Measurements from ENCODE around the gene GAL3ST1.
"Not testable (repeated sequence)": the region's sequence is repeated elsewhere in the genome, so short reads cannot be mapped to it uniquely, and the experiment has no call there.

GAL3ST1 gene

DNA sequence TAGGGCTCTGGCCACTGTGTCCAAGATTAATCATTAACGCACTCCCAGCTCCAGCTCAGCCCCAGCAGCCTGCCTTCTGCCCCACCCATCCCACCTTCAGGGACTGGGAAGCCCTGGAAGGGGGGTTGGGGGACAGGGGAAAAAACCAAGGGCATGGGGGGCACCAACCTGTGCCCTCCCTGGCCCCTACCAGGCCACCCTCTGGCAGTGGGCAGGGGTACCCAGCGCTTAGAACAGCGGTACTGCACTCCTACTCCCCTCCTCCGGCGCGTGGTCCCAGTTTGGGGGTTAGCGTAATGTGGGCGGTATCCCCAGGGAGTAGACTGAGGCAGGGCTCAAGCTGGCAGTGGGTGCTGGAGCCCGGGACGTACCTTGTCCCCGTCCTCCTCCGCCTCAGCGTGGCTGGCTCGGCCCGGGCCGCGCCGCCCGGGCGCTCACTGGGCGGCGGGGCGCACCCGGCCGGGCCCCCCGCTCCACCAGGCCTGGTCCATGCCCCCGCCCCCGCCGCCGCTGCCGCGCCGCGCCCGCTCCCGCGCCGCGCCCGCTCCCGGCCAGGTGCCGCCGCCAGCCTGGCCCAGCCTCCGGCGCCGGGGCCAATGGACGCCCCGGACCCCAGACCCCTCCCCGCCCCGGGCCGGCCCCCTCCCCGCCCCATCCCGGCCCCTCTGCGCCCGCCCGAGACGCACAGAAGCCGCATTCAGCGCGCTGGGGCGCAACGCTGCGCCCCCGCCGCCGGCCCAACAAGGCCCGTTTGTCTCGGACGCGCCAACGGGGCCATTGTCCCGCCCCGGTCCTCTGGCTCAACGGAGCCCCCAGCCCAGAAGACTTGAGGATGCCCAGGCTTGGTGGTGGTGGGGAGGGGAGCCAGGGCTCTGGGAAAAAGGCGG is at the start of gene GAL3ST1:
Gene GAL3ST1, minus strand, starts transcription at position 571 of the 887 bp plus-strand sequence. CDS start 17,273 bp downstream, outside the sequence.
- DNase-seq (ENCODE audit: low spot score): peak; percentile 96

DNA sequence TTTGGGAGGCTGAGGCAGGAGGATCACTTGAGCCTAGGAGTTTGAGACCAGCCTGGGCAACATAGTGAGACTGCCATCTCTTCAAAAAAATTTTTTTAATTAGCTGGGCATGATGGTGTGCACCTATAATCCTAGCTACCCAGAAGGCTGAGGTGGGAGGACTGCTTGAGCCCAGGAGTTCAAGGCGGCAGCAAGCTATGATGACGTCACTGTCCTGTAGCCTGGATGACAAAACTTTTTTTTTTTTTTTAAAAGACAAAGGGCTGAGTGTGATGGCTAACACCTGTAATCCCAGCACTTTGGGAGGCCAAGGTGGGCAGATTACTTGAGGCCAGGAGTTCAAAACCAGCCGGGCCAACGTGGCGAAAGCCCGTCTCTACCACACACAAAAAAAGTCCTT is 45.4 kb upstream of the GAL3ST1 start:
- not testable (repeated sequence) for DNase-seq (ENCODE audit: low spot score)

- no peak for DNase-seq (ENCODE audit: low spot score)
Measured at GRCh38 chr22:30617819-30618218, 43.4 kb upstream of the GAL3ST1 start.

GRCh38 chr22:30615543-30615954 is 41.1 kb upstream of the GAL3ST1 start:
- DNase-seq (ENCODE audit: low spot score): no peak

- DNase-seq (ENCODE audit: low spot score): no peak
Measured at GRCh38 chr22:30614879-30615278, 40.4 kb upstream of the GAL3ST1 start.

DNA sequence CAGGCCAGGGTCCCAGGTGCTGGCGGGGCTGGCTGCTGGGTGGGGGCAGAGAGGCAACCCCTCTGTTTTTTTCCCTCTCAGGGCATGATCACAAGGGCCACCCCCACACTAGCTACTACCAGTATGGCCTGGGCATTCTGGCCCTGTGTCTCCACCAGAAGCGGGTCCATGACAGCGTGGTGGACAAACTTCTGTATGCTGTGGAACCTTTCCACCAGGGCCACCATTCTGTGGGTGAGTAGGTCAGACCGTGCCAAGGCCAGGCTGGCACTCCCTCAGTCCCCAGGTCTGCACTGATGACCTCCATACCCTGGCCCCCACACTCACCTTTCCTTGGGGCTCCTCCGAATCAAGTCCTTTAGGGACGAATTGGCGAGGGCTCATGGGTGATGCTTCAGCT is 39.8 kb upstream of the GAL3ST1 start:
- DNase-seq (ENCODE audit: low spot score): no peak

DNA sequence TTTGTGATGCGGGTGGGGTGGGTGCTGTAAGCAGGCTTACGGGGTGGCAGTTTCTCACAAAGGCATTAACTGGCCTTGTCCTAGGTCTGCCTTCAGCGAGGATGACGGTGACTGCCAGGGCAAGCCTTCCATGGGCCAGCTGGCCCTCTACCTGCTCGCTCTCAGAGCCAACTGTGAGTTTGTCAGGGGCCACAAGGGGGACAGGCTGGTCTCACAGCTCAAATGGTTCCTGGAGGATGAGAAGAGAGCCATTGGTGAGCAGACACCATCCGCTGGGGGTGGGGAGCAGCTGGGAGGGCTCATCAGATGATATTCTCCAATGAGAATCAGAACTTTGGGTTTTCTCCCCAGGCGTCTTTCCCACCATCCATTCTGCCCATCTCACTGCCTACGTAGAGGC is 38.3 kb upstream of the GAL3ST1 start:
- DNase-seq (ENCODE audit: low spot score): peak; percentile 54

- no peak for DNase-seq (ENCODE audit: low spot score)
Measured at GRCh38 chr22:30611197-30611596, 36.7 kb upstream of the GAL3ST1 start.

GRCh38 chr22:30610299-30610698 is 35.8 kb upstream of the GAL3ST1 start:
- no peak for DNase-seq (ENCODE audit: low spot score)

DNA sequence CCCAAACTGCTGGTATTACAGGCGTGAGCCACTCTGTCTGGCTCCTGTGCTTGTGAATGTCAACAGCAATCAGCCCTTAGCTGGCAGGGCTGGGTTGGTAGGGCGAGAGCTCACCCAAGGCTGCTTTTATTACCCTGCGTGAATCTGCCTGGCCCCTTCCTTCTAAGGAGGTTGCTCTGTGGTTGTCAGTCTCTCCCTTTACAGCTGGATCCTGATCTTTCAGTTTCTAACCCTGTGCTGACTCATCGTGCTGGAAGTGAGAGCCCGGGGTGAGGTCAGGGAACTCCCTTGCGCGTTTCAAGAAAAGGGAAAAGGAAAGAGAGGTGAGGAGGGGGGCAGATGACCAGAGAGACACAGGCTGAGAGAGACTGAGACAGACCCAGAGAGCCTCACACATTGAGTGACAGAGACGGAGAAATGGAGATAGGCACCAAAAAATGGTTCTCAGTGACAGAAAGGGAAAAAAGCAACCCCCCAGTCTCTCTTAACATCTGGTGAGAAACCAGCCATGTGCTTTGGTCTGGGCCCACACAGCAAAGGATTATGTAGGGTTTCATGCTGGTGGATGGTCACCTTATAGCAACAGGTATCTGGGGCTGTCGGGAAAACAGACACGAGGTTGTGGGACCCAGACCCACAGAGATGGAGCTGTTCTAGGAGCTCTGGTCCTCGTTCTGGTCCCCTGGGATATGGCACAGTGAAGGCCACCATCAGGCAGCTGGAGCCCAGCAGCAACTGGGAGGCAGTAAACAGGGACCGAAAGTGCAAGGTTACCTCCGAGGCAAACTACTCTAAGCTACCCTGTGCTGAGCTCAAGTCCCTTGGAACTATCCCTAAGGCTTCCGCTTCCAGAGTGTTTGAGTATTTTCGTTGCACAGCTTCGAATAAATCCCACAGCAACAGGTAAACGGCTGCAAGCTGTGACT is 35.1 kb upstream of the GAL3ST1 start:
- DNase-seq (ENCODE audit: low spot score): no peak

DNA sequence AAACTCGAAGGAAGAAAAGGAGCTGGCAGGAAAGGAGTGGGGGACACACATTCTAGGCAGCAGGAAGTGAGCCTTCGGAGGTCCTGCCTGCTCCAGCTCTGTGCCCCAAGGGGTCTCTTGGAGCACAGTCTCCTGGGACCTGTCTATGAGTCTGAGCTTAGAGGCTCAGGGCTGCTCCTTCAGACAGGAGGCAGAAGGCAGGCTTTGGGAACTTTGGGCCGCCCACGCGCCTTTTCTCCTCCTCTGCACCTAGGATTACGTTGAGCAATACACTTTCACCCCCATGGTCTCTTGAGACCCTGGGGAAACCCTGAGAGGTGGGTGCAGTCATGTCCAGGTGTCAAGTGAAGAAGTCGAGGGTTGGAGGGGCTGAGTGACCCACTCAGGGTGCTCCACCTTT is 33.5 kb upstream of the GAL3ST1 start:
- DNase-seq (ENCODE audit: low spot score): no peak

- DNase-seq (ENCODE audit: low spot score): no peak
Measured at GRCh38 chr22:30607300-30607930, 33.0 kb upstream of the GAL3ST1 start.

- peak; percentile 89 for DNase-seq (ENCODE audit: low spot score)
Measured at GRCh38 chr22:30606455-30607299, 32.2 kb upstream of the GAL3ST1 start, which contains the start of gene TCN2. TCN2 (plus strand) TSS chr22:30607174; CDS start chr22:30607332, 158 bp downstream.

DNA sequence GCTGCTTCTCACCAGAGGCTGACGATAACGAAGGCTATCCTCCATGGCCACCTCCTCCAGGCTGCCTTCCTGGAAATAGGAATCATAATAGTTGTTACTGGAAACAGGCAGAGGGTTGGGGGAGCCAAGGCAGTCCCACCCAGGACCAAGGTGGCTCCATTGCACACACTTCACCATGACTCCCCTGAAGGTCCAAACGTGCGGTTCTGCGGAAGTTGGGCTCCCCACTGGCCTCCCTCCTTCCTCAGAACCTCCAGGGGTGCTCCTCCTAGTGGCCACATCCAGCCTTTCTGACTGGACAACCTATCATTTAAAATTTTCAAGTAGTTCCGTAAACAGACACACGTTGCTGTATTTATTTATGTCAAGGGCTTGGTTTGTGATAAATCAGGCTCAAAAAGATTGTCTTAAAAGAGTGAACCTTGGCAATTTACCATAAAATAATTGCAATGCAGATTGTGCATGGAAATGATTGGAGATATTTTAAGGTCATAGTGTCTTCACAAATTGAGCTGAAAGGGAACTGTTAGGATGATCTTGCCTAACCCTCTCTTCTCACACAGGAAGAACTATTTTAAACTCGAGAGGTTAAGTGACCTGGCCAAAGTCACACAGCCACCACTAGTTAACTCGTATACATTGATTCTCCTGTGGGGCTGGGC is 31.1 kb upstream of the GAL3ST1 start:
- peak; percentile 54 for DNase-seq (ENCODE audit: low spot score)

- DNase-seq (ENCODE audit: low spot score): no peak
Measured at GRCh38 chr22:30604723-30605122, 30.3 kb upstream of the GAL3ST1 start.

GRCh38 chr22:30603801-30604200 is 29.3 kb upstream of the GAL3ST1 start:
- no peak for DNase-seq (ENCODE audit: low spot score)

DNA sequence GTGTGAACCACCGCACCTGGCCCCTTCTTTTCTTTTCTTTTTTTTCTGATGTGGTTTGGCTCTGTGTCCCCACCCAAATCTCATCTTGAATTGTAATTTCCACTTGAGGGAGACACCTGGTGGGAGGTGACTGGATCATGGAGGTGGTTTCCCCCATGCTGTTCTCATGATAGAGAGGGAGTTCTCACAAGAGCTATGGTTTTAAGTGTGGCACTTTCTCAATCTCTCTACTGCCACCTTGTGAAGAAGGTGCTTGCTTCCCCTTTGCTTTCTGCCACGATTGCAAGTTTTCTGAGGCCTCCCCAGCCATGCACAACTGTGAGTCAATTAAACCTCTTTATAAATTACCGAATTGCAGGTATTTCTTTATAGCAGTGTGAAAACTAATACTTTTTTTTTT is 27.6 kb upstream of the GAL3ST1 start:
- no peak for DNase-seq (ENCODE audit: low spot score)

GRCh38 chr22:30601464-30601863 is 27.0 kb upstream of the GAL3ST1 start:
- no peak for DNase-seq (ENCODE audit: low spot score)

DNA sequence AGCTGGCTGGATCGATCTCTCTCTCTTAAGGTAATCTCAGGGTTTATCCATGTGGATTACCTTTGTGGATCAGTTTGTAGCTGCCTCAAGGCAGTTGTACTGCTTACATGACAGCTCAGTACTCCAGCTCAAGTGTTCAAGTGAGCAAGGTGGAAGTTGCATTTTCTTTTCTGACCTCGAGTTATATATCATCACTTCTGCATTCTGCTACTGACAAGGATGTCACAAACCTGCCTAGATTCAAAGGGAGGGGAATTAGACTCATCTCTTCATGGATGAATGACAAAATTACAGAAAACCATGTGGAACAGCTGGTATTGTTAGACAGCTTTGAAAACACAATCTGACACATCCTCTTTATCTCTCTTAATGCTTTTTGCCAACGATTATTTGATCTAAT is 26.5 kb upstream of the GAL3ST1 start:
- DNase-seq (ENCODE audit: low spot score): no peak

DNA sequence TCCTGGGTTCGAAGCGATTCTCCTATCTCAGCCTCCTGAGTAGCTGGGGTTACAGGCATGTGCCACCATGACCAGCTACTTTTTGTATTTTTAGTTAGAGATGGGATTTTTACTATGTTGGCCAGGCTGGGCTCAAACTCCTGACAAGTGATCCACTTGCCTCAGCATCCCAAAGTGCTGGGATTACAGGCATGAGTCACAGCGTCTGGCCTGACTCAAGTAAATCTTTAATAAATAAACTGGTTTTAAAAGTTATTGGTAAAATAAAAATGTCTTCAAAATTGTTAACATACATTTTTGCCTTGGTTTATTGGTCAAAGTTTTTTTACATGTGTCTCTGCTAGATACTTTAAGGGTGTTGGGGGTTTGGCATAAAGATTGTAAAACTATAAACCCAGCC is 24.5 kb upstream of the GAL3ST1 start:
- no peak for DNase-seq (ENCODE audit: low spot score)

DNA sequence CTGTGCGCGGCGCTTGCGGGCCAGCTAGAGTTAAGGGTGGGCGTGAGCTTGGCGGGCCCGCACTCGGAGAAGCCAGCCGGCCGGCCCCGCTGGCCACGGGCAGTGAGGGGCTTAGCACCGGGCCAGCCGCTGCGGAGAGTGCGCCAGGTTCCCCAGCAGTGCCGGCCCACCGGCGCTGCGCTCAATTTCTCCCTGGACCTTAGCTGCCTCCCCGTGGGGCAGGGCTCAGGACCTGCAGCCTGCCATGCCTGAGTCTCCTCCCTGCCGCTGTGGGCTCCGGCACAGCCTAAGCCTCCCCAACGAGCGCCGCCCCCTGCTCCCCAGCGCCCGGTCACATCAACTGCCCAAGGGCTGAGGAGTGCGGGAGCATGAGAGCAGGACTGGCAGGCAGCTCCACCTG is 22.4 kb upstream of the GAL3ST1 start:
- no peak for DNase-seq (ENCODE audit: low spot score)

Measured in iPS-NIHi11 (cell line).